ENCODE measurements around the gene CEACAM5. TPM values are rescaled to one million over a fixed set of nuclear protein-coding genes. Genes with fewer than 3 reads are reported as not detected.

Gene CEACAM5
- total RNA-seq, 1 donor from 2014 or later = 13.5 TPM

- no peak for DNase-seq (ENCODE audit: extremely low spot score, unreplicated experiment)
- H3K4me3 Mint-ChIP-seq = no peak overlapping the region
- H3K27me3 Mint-ChIP-seq = no peaks in the 10 kb centered on the region
- H3K4me1 Mint-ChIP-seq (ENCODE audit: unreplicated experiment) = no peaks in the 10 kb centered on the region
- H3K27ac Mint-ChIP-seq = no peak overlapping the region
- H3K36me3 Mint-ChIP-seq = no peaks in the 10 kb centered on the region
- H3K9me3 Mint-ChIP-seq = peaks cover 5% of the 10 kb centered on the region
- TF ChIP-seq, protein P1, sequence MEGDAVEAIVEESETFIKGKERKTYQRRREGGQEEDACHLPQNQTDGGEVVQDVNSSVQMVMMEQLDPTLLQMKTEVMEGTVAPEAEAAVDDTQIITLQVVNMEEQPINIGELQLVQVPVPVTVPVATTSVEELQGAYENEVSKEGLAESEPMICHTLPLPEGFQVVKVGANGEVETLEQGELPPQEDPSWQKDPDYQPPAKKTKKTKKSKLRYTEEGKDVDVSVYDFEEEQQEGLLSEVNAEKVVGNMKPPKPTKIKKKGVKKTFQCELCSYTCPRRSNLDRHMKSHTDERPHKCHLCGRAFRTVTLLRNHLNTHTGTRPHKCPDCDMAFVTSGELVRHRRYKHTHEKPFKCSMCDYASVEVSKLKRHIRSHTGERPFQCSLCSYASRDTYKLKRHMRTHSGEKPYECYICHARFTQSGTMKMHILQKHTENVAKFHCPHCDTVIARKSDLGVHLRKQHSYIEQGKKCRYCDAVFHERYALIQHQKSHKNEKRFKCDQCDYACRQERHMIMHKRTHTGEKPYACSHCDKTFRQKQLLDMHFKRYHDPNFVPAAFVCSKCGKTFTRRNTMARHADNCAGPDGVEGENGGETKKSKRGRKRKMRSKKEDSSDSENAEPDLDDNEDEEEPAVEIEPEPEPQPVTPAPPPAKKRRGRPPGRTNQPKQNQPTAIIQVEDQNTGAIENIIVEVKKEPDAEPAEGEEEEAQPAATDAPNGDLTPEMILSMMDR (conservative IDR thresholded peaks at IDR 0.05) = no peak
Observed at GRCh38 chr19:41718761-41719160, 10.3 kb downstream of the CEACAM5 start.

GRCh38 chr19:41720103-41720502 lies 11.7 kb downstream of the CEACAM5 start:
- H3K4me3 Mint-ChIP-seq = no peak overlapping the region
- peaks cover 5% of the 10 kb centered on the region for H3K9me3 Mint-ChIP-seq
- H3K27ac Mint-ChIP-seq = no peak overlapping the region
- H3K36me3 Mint-ChIP-seq = no peaks in the 10 kb centered on the region
- TF ChIP-seq, protein P1 (conservative IDR thresholded peaks at IDR 0.05) = no peak
- H3K27me3 Mint-ChIP-seq = no peaks in the 10 kb centered on the region
- no peaks in the 10 kb centered on the region for H3K4me1 Mint-ChIP-seq (ENCODE audit: unreplicated experiment)
- no peak for DNase-seq (ENCODE audit: extremely low spot score, unreplicated experiment)

DNA sequence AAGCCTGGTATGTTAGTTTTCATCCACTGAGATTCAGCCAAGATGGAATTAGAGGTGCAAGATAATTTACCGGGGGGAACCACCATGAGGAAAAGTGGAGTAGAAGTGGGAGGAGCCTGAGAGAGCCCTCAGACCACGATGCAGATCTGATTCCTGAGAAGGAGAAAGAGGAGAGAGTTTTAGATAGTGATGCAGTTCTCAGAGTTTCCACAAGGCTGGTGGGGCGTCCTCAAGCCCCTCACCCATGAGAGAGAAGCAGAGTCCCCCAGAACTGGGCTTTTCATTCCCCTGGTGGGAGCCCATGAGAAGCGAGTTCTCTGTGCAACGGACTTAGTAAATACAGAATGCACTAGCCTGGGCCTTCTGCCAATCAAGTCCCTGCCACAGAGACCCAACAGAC lies 18.1 kb downstream of the CEACAM5 start:
- no peak for DNase-seq (ENCODE audit: extremely low spot score, unreplicated experiment)
- Mint-ChIP-seq H3K9me3 (peaks cover 7% of the 10 kb centered on the region), H3K36me3 (no peaks in the 10 kb centered on the region), H3K4me3 (no peak overlapping the region), H3K4me1 (ENCODE audit: unreplicated experiment) (no peaks in the 10 kb centered on the region), H3K27ac (no peak overlapping the region), H3K27me3 (no peaks in the 10 kb centered on the region)
- TF ChIP-seq, protein P1 (conservative IDR thresholded peaks at IDR 0.05) = no peak

- Mint-ChIP-seq H3K9me3 (peaks cover 5% of the 10 kb centered on the region), H3K27me3 (no peaks in the 10 kb centered on the region), H3K36me3 (no peaks in the 10 kb centered on the region), H3K4me3 (no peak overlapping the region), H3K4me1 (ENCODE audit: unreplicated experiment) (no peaks in the 10 kb centered on the region), H3K27ac (peak overlapping the region; percentile 61)
- TF ChIP-seq, protein P1 (conservative IDR thresholded peaks at IDR 0.05) = no peak
- DNase-seq (ENCODE audit: extremely low spot score, unreplicated experiment) = no peak
Observed at GRCh38 chr19:41734156-41734555, 25.7 kb downstream of the CEACAM5 start.

GRCh38 chr19:41734585-41734984 lies 26.2 kb downstream of the CEACAM5 start:
- TF ChIP-seq, protein P1 (conservative IDR thresholded peaks at IDR 0.05) = no peak
- Mint-ChIP-seq H3K9me3 (peaks cover 5% of the 10 kb centered on the region), H3K36me3 (no peaks in the 10 kb centered on the region), H3K27ac (peak overlapping the region; percentile 75), H3K4me1 (ENCODE audit: unreplicated experiment) (no peaks in the 10 kb centered on the region), H3K27me3 (no peaks in the 10 kb centered on the region), H3K4me3 (no peak overlapping the region)
- no peak for DNase-seq (ENCODE audit: extremely low spot score, unreplicated experiment)

DNA sequence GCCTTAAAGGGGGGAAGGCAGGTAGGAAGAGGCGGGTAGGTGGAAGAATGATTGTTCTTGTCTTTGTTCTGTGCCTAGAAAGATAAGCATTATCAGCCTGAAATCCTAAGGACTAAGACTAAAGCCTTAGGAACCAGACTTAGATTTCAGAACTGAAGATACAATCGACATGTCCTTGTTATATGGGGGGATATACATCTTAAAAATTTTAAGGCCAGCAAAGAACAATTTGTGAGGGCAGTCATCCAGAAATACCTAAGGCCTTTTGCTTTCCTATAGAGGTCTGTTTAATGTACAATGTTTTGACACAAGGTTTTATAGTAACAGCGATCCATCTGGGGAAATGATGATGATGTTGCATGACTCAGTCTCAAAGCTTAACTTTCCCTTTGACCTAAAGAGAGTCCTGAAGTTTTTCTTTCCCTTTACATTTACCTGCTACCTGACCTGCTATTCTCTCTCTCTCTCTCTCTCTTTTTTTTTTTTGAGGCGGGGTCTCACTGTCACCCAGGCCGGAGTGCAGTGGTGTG lies 26.7 kb downstream of the CEACAM5 start:
- no peak for DNase-seq (ENCODE audit: extremely low spot score, unreplicated experiment)
- H3K27ac Mint-ChIP-seq = peak overlapping the region; percentile 75
- H3K36me3 Mint-ChIP-seq = no peaks in the 10 kb centered on the region
- H3K9me3 Mint-ChIP-seq = peaks cover 5% of the 10 kb centered on the region
- TF ChIP-seq, protein P1 (conservative IDR thresholded peaks at IDR 0.05) = no peak
- no peaks in the 10 kb centered on the region for H3K4me1 Mint-ChIP-seq (ENCODE audit: unreplicated experiment)
- H3K27me3 Mint-ChIP-seq = no peaks in the 10 kb centered on the region
- no peak overlapping the region for H3K4me3 Mint-ChIP-seq
